ENCODE results near the gene TMA7.
A peak's percentile ranks its signal among the peaks of the same experiment; 100 is the strongest.

TMA7 gene

DNA sequence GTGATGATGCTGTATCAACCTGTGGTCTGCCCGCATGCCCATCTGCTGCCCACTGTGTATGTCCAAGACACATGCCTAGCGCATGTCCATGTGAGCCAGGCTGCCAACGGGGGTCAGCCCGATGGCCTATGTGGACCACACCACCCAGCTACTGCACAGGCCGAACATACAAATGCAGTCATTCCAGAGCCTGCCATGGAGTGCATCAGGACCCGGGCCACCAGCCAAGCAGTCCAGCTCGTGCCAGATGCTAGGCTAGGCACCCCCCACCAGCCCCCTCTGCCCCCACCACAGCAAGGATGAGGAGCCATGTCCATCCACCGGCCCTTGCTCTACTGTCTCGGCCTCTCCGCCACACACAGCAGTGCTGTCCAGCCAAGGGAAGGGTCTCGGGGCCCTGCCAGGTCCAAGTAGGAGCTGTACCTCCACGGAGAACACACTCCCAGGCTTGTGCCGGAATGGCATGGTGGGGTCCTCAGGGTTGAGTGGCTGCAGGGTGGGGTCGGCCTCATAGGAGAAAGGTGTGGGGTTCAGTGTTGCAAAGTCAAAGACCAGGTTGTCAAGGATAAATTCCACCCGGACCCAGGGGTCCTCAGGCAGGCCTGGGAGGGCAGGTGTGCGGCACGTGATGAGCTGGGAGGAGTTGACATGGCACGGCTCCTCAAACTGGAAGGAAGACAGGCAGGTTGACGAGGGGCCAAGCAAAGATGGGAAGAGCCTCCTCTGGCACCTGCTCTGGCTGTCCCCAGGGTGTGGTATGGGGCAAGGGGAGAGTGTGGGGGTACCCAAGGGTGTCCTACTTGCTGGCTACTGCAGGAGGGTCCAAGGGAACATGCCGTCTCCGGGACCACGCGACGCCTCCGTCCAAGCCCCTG, 25.4 kb upstream of the TMA7 start:
- TF ChIP-seq GATA3 (IDR thresholded peaks at IDR 0.05; ENCODE audit: low read depth, low read length) (no peak), GATA2 (IDR thresholded peaks at IDR 0.05; ENCODE audit: low read depth, low read length) (no peak)

GRCh38 chr3:48415251-48415953, 24.7 kb upstream of the TMA7 start:
- no peak for TF ChIP-seq GATA3 (IDR thresholded peaks at IDR 0.05; ENCODE audit: low read depth, low read length)

GRCh38 chr3:48416091-48416505, 24.0 kb upstream of the TMA7 start:
- no peak for TF ChIP-seq GATA2 (IDR thresholded peaks at IDR 0.05; ENCODE audit: low read depth, low read length)
- no peak for TF ChIP-seq GATA3 (IDR thresholded peaks at IDR 0.05; ENCODE audit: low read depth, low read length)

DNA sequence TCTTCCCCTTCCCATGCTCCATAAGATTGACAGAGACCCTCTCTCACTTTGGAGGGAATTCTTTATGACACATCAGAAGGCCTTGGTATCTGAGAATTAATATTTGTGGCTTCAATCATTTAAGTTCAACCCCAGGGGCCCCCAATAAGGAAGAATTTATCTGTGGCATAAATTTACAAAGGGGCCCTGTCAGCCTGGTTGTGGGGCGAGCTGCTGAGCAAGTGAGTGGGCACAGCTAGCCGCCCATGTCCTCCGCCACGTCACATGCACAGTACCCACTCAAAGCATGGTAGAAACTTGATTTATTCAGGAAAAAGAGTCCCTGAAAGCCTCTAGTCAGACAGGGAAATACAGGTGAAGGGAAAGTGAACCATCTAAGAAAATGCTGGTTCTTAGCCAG, 23.5 kb upstream of the TMA7 start:
- TF ChIP-seq GATA2 (IDR thresholded peaks at IDR 0.05; ENCODE audit: low read depth, low read length) (no peak), GATA3 (IDR thresholded peaks at IDR 0.05; ENCODE audit: low read depth, low read length) (no peak)

- 0 out of 2 replicates have a peak, but pooled peaks have one; percentile 15 for TF ChIP-seq GATA2 (IDR thresholded peaks at IDR 0.05; ENCODE audit: low read depth, low read length)
- no peak for TF ChIP-seq GATA3 (IDR thresholded peaks at IDR 0.05; ENCODE audit: low read depth, low read length)
Measured at GRCh38 chr3:48417529-48418108, 22.4 kb upstream of the TMA7 start.

DNA sequence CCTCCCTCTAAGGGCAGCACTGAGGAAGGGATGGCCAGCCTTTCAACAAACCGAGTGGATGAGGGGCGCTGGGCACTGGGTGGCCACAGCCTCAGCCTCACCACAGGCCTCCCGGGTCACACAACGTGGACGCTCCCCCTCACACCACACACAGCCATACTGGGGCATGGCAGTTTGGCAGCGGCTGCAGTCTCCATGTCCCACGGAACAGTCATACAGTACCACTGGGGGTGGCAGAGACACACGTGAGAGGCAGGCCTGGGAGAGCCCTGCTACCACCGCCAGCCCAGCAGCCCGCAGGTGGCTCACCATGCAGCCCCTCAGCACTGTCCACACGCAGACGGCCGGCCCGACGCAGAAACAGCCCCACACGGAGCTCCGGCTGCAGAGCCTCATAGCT, 21.9 kb upstream of the TMA7 start:
- no peak for TF ChIP-seq GATA2 (IDR thresholded peaks at IDR 0.05; ENCODE audit: low read depth, low read length)
- no peak for TF ChIP-seq GATA3 (IDR thresholded peaks at IDR 0.05; ENCODE audit: low read depth, low read length)

GRCh38 chr3:48418651-48419050, 21.4 kb upstream of the TMA7 start:
- no peak for TF ChIP-seq GATA3 (IDR thresholded peaks at IDR 0.05; ENCODE audit: low read depth, low read length)
- TF ChIP-seq GATA2 (IDR thresholded peaks at IDR 0.05; ENCODE audit: low read depth, low read length) = no peak

GRCh38 chr3:48419149-48419548, 20.9 kb upstream of the TMA7 start:
- TF ChIP-seq GATA3 (IDR thresholded peaks at IDR 0.05; ENCODE audit: low read depth, low read length) (no peak), GATA2 (IDR thresholded peaks at IDR 0.05; ENCODE audit: low read depth, low read length) (no peak)

GRCh38 chr3:48419597-48419996, 20.5 kb upstream of the TMA7 start:
- no peak for TF ChIP-seq GATA3 (IDR thresholded peaks at IDR 0.05; ENCODE audit: low read depth, low read length)
- no peak for TF ChIP-seq GATA2 (IDR thresholded peaks at IDR 0.05; ENCODE audit: low read depth, low read length)

- TF ChIP-seq GATA3 (IDR thresholded peaks at IDR 0.05; ENCODE audit: low read depth, low read length) (no peak), GATA2 (IDR thresholded peaks at IDR 0.05; ENCODE audit: low read depth, low read length) (no peak)
Measured at GRCh38 chr3:48420561-48420960, 19.5 kb upstream of the TMA7 start.

DNA sequence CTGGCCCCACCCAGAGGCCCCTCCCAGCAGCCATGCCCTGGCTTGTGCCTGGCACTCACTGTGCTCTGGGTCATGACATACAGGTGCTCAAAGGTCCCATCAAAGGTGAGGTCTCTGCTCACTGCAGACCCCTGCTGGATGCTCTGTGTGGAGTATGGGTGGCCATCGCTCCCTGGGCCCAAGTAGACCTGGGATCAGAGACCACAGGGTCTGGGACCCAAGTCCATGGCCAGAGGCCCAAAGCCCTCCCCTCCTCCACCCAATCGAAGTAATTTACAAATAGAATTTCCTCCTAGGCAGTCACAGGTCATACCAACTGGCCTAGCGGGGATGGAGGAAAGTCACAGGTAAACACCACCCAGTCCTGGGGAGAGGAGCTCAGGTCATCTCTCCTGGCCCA, 17.8 kb upstream of the TMA7 start:
- no peak for TF ChIP-seq GATA2 (IDR thresholded peaks at IDR 0.05; ENCODE audit: low read depth, low read length)
- no peak for TF ChIP-seq GATA3 (IDR thresholded peaks at IDR 0.05; ENCODE audit: low read depth, low read length)

DNA sequence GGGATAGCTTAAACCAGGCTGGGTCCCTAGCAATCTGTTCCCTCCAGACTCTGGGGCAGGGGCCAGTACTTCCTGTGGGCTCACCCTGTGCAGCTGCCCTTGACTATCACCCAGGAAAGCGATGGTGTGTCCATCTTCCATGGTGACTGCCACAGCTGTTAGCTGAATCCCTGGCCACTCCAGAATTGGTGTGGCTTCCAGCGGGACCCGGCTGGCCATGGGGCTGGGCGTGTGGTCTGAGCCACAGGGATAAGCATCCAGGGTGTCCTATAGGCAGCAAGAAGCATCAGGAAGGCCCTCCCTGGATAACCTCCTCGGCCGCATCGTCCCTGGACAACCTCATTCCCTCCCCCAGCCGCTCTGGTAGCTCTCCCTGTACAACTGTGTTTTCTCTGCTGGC, 17.4 kb upstream of the TMA7 start:
- TF ChIP-seq GATA3 (IDR thresholded peaks at IDR 0.05; ENCODE audit: low read depth, low read length) (no peak), GATA2 (IDR thresholded peaks at IDR 0.05; ENCODE audit: low read depth, low read length) (no peak)

GRCh38 chr3:48423241-48423882, 16.7 kb upstream of the TMA7 start:
- no peak for TF ChIP-seq GATA2 (IDR thresholded peaks at IDR 0.05; ENCODE audit: low read depth, low read length)
- no peak for TF ChIP-seq GATA3 (IDR thresholded peaks at IDR 0.05; ENCODE audit: low read depth, low read length)
